H54 (cell line): ENCODE data around the gene MPPED1.

Experiments
- DNase-seq: peaks from one replicate; pipeline ENCODE4 v3.0.0; 2011; ENCODE audit warnings: low spot score, mixed read lengths; ENCODE audit not compliant: insufficient read length
- FAIRE-seq: peaks from 3 replicates; lab custom pipeline; 2011; peaks lifted over from hg19 to GRCh38; lab: Jason Lieb, UNC
- POLR2A ChIP-seq: IDR thresholded peaks from 2 replicates; pipeline ENCODE4 v1.6.1; 2011; ENCODE audit warnings: low read depth, mild to moderate bottlenecking, low read length

The MPPED1 gene

GRCh38 chr22:43446037-43446803 is 34.4 kb downstream of the MPPED1 start:
- no peak for DNase-seq
- TF ChIP-seq POLR2A: no peak
- no peak for FAIRE-seq

- no peak for FAIRE-seq
- no peak for DNase-seq
- no peak for TF ChIP-seq POLR2A
Measured at GRCh38 chr22:43446916-43447315, 35.1 kb downstream of the MPPED1 start.

GRCh38 chr22:43447380-43447779 is 35.6 kb downstream of the MPPED1 start:
- no peak for TF ChIP-seq POLR2A
- DNase-seq (no peak), FAIRE-seq (no peak)

- FAIRE-seq (no peak), DNase-seq (no peak)
- TF ChIP-seq POLR2A: no peak
Measured at GRCh38 chr22:43448048-43448447, 36.2 kb downstream of the MPPED1 start.

GRCh38 chr22:43449205-43449830 is 37.5 kb downstream of the MPPED1 start:
- no peak for TF ChIP-seq POLR2A
- DNase-seq (no peak), FAIRE-seq (no peak)

GRCh38 chr22:43449831-43450225 is 38.0 kb downstream of the MPPED1 start:
- FAIRE-seq (no peak), DNase-seq (no peak)
- TF ChIP-seq POLR2A: no peak

GRCh38 chr22:43451371-43452050 is 39.7 kb downstream of the MPPED1 start:
- FAIRE-seq (no peak), DNase-seq (no peak)
- no peak for TF ChIP-seq POLR2A

- TF ChIP-seq POLR2A: no peak
Measured at GRCh38 chr22:43455846-43456245, 44.0 kb downstream of the MPPED1 start.

GRCh38 chr22:43457002-43457401 is 45.2 kb downstream of the MPPED1 start:
- TF ChIP-seq POLR2A: no peak
- no peak for DNase-seq
- FAIRE-seq: no peak

More at GRCh38 chr22:43455846-43456245, 44.0 kb downstream of the MPPED1 start:
- DNase-seq (no peak), FAIRE-seq (no peak)

- no peak for TF ChIP-seq POLR2A
- DNase-seq (no peak), FAIRE-seq (no peak)
Measured at GRCh38 chr22:43462701-43463100, 50.9 kb downstream of the MPPED1 start.

- no peak for FAIRE-seq
- no peak for TF ChIP-seq POLR2A
- DNase-seq: no peak
Measured at GRCh38 chr22:43464809-43465208, 53.0 kb downstream of the MPPED1 start.

GRCh38 chr22:43465291-43466015 is 53.6 kb downstream of the MPPED1 start:
- no peak for TF ChIP-seq POLR2A
- DNase-seq (no peak), FAIRE-seq (no peak)

GRCh38 chr22:43466710-43467109 is 54.9 kb downstream of the MPPED1 start:
- DNase-seq (no peak), FAIRE-seq (no peak)
- no peak for TF ChIP-seq POLR2A
